Measurements from ENCODE around the gene COL9A3.

Gene COL9A3

GRCh38 chr20:62822239-62822787, 5.5 kb downstream of the COL9A3 start:
- no peak for TF ChIP-seq CTCF (IDR thresholded peaks at IDR 0.05; ENCODE audit: insufficient read depth, low read depth, low read length, missing control alignments)
- no peak overlapping the region for H3K4me3 ChIP-seq (ENCODE audit: low read length)
- no peak for DNase-seq (ENCODE audit: low read depth)

GRCh38 chr20:62822788-62823651, 6.2 kb downstream of the COL9A3 start:
- no peak overlapping the region for H3K4me3 ChIP-seq (ENCODE audit: low read length)
- peak; percentile 50 for TF ChIP-seq CTCF (IDR thresholded peaks at IDR 0.05; ENCODE audit: insufficient read depth, low read depth, low read length, missing control alignments)
- peak; percentile 57 for DNase-seq (ENCODE audit: low read depth)

GRCh38 chr20:62823688-62824475, 7.0 kb downstream of the COL9A3 start:
- DNase-seq (ENCODE audit: low read depth): no peak
- no peak overlapping the region for H3K4me3 ChIP-seq (ENCODE audit: low read length)
- TF ChIP-seq CTCF (IDR thresholded peaks at IDR 0.05; ENCODE audit: insufficient read depth, low read depth, low read length, missing control alignments): no peak

GRCh38 chr20:62824476-62825332, 7.9 kb downstream of the COL9A3 start:
- peak; percentile 45 for DNase-seq (ENCODE audit: low read depth)
- no peak overlapping the region for H3K4me3 ChIP-seq (ENCODE audit: low read length)
- TF ChIP-seq CTCF (IDR thresholded peaks at IDR 0.05; ENCODE audit: insufficient read depth, low read depth, low read length, missing control alignments): no peak

GRCh38 chr20:62825333-62825985, 8.6 kb downstream of the COL9A3 start:
- DNase-seq (ENCODE audit: low read depth): no peak
- H3K4me3 ChIP-seq (ENCODE audit: low read length): no peak overlapping the region
- TF ChIP-seq CTCF (IDR thresholded peaks at IDR 0.05; ENCODE audit: insufficient read depth, low read depth, low read length, missing control alignments): no peak
